ENCODE measurements around the gene CCDC187.

The CCDC187 gene

DNA sequence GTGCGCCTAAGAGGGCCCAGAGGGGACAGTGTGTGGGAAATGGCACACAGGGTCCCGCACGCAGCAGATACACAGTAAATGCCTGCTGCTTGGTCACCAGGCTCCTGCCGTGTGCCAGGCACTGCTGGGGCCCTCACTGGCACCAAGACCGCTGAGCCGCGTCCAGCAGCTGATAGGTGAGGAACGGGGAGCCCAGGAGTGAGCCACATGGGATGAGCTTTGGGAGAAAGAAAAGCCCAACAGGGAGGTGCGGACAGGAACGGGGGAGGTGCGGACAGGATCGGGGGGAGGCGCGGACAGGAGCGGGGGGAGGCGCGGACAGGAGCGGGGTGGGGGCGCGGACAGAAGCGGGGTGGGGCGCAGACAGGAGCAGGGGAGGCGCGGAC, 40.0 kb upstream of the CCDC187 start:
- no peaks in the 10 kb centered on the region for H3K27me3 Mint-ChIP-seq
- H3K9me3 Mint-ChIP-seq = no peaks in the 10 kb centered on the region
- H3K36me3 Mint-ChIP-seq (ENCODE audit: insufficient read depth) = no peaks in the 10 kb centered on the region
- no peak overlapping the region for H3K4me3 Mint-ChIP-seq
- ATAC-seq (replicated peaks; ENCODE audit: extremely low read depth, poor library complexity, severe bottlenecking) (no peak), DNase-seq (ENCODE audit: low spot score in 2 of 2) (no peak)
- no peak overlapping the region for H3K27ac Mint-ChIP-seq (ENCODE audit: low read depth)
- no peaks in the 10 kb centered on the region for H3K4me1 Mint-ChIP-seq

DNA sequence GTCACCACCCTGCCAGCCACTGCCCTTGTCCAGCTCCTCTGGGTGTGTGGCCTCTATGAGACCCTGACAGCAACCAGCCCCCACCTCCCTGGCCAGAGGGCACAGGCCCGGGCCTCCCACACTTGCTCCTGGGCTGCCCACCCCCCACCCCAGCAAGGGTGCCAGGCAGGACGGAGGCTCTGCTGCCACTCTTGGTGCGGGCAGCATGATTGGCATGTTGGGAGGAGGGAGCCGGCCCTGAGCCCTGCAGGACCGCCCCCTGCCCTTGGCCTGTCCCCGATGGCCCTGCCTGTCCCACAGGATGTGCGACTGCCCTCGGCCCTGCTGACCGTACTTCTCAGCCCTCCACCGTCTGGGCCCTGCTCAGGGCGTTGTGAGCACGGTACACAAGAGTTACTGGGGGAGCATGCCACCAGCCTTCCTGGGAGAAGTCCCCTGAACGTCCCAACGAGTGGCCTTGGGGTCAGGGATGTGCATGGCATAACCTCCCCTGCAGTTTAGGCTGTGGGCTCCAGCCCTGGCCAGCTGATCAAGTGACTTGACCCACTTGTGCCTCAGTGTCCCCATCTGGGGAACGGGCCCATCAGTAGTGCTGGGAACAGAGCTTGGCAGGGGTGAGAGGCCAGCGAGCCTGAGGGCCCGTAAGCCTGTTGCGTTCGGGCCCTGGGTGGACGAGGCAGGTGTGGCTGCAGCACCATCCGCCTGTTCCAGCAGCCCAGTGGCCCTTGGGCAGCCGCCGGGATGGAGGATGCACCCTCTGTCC, 39.4 kb upstream of the CCDC187 start:
- Mint-ChIP-seq H3K36me3 (ENCODE audit: insufficient read depth) (no peaks in the 10 kb centered on the region), H3K4me1 (no peaks in the 10 kb centered on the region), H3K27me3 (no peaks in the 10 kb centered on the region), H3K9me3 (no peaks in the 10 kb centered on the region), H3K27ac (ENCODE audit: low read depth) (no peak overlapping the region), H3K4me3 (no peak overlapping the region)
- DNase-seq (ENCODE audit: low spot score in 2 of 2) (no peak), ATAC-seq (replicated peaks; ENCODE audit: extremely low read depth, poor library complexity, severe bottlenecking) (no peak)

DNA sequence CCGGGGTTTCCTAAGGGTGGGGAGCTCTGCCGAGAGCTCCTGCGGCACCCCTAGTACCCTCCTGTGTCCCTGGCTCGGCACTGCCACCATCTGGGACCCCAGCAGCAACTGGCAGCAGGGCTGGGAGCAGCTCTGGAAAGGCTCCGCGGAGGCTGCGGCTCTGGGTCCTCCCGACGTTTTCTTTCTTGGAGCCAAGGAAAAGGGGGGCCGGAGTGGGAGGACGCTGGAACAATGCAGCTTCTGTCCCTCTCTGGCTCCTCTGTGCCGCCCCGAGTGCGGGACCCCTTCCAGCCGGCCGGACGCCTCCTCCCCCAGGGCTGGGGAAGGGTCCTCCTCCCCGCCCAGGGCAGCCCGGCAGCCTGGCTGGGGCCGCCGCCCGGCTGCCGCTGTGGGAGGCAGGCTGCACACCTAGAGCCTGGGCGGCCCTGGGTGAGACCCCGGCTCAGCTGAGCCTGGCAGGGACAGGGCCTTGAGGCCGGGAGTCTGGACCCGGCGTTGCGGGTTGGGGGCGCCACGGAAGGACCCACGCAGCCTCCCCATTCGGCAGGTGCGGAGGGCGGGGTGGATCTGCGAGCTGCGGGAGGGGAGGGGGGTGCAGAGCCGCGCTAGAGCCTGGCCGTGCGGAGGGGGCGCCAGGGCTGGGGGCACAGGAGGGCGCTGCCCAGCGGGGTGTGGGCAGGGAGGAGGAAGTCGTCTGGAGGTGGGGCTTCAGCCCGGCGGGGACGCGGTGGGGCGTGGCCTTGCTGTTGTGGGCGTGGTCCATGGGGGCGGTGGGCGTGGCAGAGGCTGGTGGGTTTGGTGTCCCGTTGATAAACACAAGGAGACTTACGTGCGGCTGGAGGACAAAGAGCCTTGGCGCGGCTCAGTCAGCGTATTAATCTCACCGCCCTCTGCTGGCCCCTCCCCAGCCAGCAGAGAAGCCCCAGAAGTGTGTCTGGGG, 38.6 kb upstream of the CCDC187 start:
- Mint-ChIP-seq H3K4me3 (no peak overlapping the region), H3K27ac (ENCODE audit: low read depth) (no peak overlapping the region), H3K36me3 (ENCODE audit: insufficient read depth) (no peaks in the 10 kb centered on the region), H3K4me1 (no peaks in the 10 kb centered on the region), H3K27me3 (no peaks in the 10 kb centered on the region), H3K9me3 (no peaks in the 10 kb centered on the region)
- ATAC-seq (replicated peaks; ENCODE audit: extremely low read depth, poor library complexity, severe bottlenecking) = peak; percentile 36
- DNase-seq (ENCODE audit: low spot score in 2 of 2) = peak; percentile 42 to 45

DNA sequence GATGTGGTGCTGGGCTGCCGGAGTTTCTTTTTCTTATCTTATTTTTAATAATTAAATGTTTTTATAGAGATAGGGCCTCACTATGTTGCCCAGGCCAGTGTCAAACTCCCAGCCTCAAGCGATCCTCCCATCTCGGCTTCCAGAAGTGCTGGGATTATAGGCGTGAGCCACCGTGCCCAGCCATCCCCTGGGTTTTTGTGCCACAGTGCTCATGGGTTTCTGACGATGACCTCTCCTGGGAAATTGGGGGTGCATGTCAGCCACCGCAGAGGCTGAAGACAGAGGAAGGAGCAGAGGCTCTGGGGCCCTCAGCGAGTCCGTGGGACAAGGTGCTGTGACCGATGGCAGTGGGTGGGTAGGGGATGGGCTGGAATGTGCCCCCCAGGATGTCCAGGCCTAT, 37.9 kb upstream of the CCDC187 start:
- H3K9me3 Mint-ChIP-seq = no peaks in the 10 kb centered on the region
- ATAC-seq (replicated peaks; ENCODE audit: extremely low read depth, poor library complexity, severe bottlenecking) (no peak), DNase-seq (ENCODE audit: low spot score in 2 of 2) (no peak)
- H3K27me3 Mint-ChIP-seq = no peaks in the 10 kb centered on the region
- peaks cover 2% of the 10 kb centered on the region for H3K36me3 Mint-ChIP-seq (ENCODE audit: insufficient read depth)
- no peak overlapping the region for H3K4me3 Mint-ChIP-seq
- no peaks in the 10 kb centered on the region for H3K4me1 Mint-ChIP-seq
- no peak overlapping the region for H3K27ac Mint-ChIP-seq (ENCODE audit: low read depth)

DNA sequence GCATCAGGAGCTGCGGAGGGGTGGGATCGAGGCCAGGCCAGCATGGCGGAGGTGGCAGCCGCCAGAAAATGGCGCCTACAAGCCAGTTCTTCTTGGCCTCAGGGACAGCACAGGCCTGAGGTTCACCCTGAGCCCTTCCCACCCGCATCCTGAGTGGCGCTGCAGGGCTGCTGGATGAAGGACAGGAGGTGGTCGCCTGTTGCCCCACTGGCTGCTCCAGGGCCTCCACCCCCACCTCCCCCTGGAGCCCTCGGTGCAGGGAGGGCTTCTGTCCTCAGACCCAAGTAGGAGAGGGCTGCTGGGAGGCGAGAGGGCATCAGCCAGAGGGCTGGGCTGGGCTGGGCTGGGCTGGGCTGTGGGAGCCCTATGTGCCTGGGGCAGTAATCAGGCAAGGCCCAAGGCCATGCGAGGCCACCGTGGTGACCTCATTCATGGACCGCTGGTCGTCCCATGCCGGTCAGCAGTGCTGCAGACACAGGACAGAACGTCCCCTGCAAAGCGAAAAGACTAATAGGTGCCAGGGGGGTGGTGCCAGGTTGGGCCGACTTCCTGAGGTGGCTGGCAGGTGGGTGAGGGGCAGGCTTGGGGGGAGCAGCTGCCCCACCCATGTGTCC, 37.3 kb upstream of the CCDC187 start:
- ATAC-seq (replicated peaks; ENCODE audit: extremely low read depth, poor library complexity, severe bottlenecking) = no peak
- Mint-ChIP-seq H3K4me1 (no peaks in the 10 kb centered on the region), H3K27ac (ENCODE audit: low read depth) (no peak overlapping the region), H3K27me3 (no peaks in the 10 kb centered on the region), H3K4me3 (no peak overlapping the region), H3K9me3 (no peaks in the 10 kb centered on the region), H3K36me3 (ENCODE audit: insufficient read depth) (peaks cover 2% of the 10 kb centered on the region)
- DNase-seq (ENCODE audit: low spot score in 2 of 2) = no peak

DNA sequence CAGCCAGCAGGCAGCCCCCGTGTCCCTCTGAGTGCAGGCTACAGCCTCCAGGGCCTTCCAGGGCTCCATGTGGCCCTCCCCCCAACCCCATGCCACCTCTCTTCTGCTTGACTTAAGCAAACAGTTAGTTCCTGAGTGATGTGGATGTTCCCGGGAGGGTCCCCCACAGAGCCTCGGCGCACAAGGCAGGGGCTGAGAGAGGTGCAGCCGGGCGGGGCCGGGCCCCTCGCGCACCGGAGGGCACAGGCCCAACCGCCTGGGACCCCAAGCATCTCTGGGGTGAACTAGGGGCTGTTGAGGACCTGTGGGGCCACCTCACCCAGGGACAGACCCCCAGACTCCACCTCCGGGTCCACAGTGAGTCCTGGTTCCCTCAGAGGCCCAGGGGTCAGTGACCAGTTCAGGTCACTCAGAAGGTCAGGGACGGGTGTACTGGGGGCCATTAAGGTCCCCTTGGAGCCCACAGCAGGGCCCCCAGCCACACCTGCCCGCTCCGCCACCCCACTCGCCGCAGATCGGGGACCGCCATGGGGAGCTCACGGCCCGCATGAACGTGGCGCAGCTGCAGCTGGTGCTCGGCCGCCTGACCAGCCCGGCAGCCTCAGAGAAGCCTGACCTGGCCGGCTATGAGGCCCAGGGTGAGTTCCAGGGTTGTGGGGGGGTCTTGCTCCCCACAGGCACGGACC, 36.6 kb upstream of the CCDC187 start:
- no peak overlapping the region for H3K4me3 Mint-ChIP-seq
- H3K9me3 Mint-ChIP-seq = no peaks in the 10 kb centered on the region
- peaks cover 2% of the 10 kb centered on the region for H3K36me3 Mint-ChIP-seq (ENCODE audit: insufficient read depth)
- no peaks in the 10 kb centered on the region for H3K4me1 Mint-ChIP-seq
- no peak overlapping the region for H3K27ac Mint-ChIP-seq (ENCODE audit: low read depth)
- DNase-seq (ENCODE audit: low spot score in 2 of 2) = no peak
- no peaks in the 10 kb centered on the region for H3K27me3 Mint-ChIP-seq
- no peak for ATAC-seq (replicated peaks; ENCODE audit: extremely low read depth, poor library complexity, severe bottlenecking)

DNA sequence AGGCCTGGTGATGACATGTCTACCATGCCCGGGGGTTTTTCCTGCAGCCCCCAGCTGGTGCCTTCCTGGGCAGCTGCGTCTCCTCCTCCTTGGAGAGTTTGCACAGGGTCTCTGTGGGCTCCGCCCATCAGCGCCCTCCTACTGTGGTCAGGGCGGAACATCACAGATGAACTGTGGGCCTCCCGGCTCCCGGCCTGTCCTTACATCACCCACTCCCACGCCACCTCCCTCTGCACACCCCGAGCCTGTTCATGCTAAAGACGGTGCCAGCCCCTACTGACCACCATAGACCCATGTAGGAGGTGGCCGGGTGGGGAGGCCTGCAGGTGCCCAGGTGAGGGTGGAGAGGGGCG, 36.0 kb upstream of the CCDC187 start:
- DNase-seq (ENCODE audit: low spot score in 2 of 2) (no peak), ATAC-seq (replicated peaks; ENCODE audit: extremely low read depth, poor library complexity, severe bottlenecking) (no peak)
- Mint-ChIP-seq H3K36me3 (ENCODE audit: insufficient read depth) (peaks cover 2% of the 10 kb centered on the region), H3K4me3 (no peak overlapping the region), H3K4me1 (no peaks in the 10 kb centered on the region), H3K27me3 (no peaks in the 10 kb centered on the region), H3K9me3 (no peaks in the 10 kb centered on the region), H3K27ac (ENCODE audit: low read depth) (no peak overlapping the region)

DNA sequence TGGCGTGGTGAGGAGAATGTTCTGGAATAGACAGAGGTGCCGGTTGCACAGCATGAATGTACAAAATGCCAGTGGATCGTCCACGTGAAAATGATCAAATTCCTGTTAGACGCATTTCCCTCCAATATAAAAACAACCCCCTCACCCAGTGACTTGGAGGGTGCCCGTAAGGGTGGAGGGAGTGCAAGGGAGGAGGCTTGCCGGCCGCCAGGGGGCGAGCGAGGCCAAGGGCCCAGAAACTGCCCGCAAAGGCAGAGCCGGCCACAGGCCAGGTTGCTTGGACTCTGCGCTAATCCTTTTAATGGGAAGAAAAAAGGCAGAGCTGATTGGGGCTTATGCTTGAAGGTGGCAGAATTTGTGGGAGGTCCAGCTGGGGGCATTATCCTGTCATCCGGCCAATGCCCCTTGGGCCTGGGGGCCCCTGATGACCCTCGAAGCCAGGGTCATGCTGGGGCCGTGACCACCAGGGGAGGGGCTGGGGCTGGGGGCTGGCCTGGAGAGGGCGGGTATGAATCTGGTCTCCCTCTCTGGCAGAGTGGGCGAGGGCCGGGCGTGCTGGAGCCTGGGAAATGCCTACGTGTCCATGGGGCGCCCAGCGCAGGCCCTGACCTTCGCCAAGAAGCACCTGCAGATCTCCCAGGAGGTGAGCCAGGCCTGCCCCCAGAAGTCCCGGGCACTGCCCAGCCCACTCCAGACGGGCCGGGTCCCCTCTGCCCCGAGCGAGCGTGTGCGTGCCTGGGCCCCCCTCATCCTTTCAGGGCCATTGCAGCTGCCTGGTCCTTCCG, 35.5 kb upstream of the CCDC187 start:
- no peaks in the 10 kb centered on the region for H3K27me3 Mint-ChIP-seq
- H3K36me3 Mint-ChIP-seq (ENCODE audit: insufficient read depth) = peaks cover 2% of the 10 kb centered on the region
- no peak for DNase-seq (ENCODE audit: low spot score in 2 of 2)
- H3K4me3 Mint-ChIP-seq = no peak overlapping the region
- no peaks in the 10 kb centered on the region for H3K9me3 Mint-ChIP-seq
- ATAC-seq (replicated peaks; ENCODE audit: extremely low read depth, poor library complexity, severe bottlenecking) = no peak
- H3K27ac Mint-ChIP-seq (ENCODE audit: low read depth) = no peak overlapping the region
- H3K4me1 Mint-ChIP-seq = no peaks in the 10 kb centered on the region

DNA sequence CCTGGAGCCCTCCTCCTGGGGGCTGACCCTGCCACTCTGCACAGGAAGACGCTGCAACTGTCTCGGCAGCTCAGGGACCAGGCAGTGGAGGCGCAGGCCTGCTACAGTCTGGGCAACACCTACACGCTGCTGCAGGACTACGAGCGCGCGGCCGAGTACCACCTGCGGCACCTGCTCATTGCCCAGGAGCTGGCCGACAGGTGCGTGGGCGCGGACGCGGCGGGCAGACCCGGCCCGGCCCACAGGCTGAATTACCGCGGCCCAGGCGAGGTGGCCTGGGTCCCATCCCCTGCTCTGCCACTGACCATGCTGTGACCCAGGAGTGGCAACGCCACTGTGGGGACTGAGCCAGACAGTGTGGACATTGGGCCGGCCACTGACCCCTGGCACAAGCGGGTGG, 34.6 kb upstream of the CCDC187 start:
- DNase-seq (ENCODE audit: low spot score in 2 of 2) (no peak), ATAC-seq (replicated peaks; ENCODE audit: extremely low read depth, poor library complexity, severe bottlenecking) (no peak)
- Mint-ChIP-seq H3K9me3 (no peaks in the 10 kb centered on the region), H3K36me3 (ENCODE audit: insufficient read depth) (peaks cover 2% of the 10 kb centered on the region), H3K4me1 (no peaks in the 10 kb centered on the region), H3K27ac (ENCODE audit: low read depth) (no peak overlapping the region), H3K27me3 (no peaks in the 10 kb centered on the region), H3K4me3 (no peak overlapping the region)

DNA sequence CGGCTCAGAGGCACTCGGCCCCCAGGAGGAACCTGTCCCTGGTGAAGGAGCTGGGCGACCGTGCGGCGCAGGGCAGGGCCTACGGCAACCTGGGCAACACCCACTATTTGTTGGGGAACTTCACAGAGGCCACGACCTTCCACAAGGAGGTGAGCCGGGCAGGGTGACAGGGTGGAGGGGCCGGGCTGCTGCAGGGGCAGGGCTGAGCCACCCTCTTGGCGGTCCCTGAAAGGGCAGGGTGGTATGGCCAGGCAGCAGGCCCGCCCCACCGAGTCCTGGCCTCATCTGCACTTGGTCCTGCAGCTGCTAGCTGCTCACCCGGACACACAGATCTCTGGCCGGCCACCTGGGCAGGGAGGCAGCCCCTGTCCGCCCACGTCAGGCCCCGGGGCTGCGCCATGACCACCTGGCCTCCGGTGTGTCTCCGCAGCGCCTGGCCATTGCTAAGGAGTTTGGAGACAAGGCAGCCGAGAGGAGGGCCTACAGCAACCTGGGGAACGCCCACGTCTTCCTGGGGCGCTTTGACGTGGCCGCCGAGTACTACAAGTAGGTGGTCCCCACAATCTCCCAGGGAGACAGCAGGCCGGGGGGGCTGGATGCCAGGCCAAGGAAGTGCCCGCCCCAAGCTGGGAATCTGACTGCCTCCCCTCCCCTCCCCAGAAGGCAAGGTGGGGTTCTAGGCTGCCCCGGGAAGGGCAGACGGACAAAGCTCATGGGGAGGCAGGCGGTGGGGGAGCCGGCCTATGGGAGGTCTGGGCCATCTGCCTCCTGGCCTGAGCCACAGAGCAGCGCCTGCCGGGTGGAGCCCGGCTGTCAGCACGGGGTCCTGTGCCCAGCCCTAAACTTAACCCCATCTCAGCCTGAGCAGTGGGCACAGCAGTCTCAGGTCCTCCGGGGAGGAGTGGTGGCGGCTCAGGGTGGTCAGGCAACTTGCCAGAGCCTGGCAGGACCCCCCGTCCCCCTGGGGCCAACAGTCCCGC, 33.8 kb upstream of the CCDC187 start:
- DNase-seq (ENCODE audit: low spot score in 2 of 2) (no peak), ATAC-seq (replicated peaks; ENCODE audit: extremely low read depth, poor library complexity, severe bottlenecking) (no peak)
- Mint-ChIP-seq H3K27ac (ENCODE audit: low read depth) (no peak overlapping the region), H3K9me3 (no peaks in the 10 kb centered on the region), H3K4me1 (no peaks in the 10 kb centered on the region), H3K36me3 (ENCODE audit: insufficient read depth) (peaks cover 2% of the 10 kb centered on the region), H3K4me3 (no peak overlapping the region), H3K27me3 (no peaks in the 10 kb centered on the region)

DNA sequence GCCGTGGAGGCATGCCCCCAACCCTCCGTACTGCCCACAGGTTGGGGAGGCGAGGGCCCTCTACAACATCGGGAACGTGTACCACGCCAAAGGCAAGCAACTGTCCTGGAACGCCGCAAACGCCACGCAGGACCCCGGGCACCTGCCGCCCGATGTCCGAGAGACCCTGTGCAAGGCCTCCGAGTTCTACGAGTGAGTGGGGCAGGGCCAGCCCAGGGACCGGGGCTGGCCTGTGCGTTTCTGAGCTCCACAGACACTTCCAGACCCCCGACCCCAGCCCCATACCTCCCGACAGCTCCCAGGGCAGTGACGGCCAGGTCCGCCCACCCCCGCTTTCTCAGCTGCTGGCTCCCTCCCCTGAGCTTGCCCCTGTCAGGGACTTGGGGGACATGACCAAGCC, 33.0 kb upstream of the CCDC187 start:
- DNase-seq (ENCODE audit: low spot score in 2 of 2) (no peak), ATAC-seq (replicated peaks; ENCODE audit: extremely low read depth, poor library complexity, severe bottlenecking) (no peak)
- no peaks in the 10 kb centered on the region for H3K9me3 Mint-ChIP-seq
- H3K36me3 Mint-ChIP-seq (ENCODE audit: insufficient read depth) = peaks cover 2% of the 10 kb centered on the region
- no peaks in the 10 kb centered on the region for H3K4me1 Mint-ChIP-seq
- H3K4me3 Mint-ChIP-seq = no peak overlapping the region
- H3K27ac Mint-ChIP-seq (ENCODE audit: low read depth) = no peak overlapping the region
- no peaks in the 10 kb centered on the region for H3K27me3 Mint-ChIP-seq
